Measurements from ENCODE around the gene DUSP8.
"Not testable (repeated sequence)": the region's sequence is repeated elsewhere in the genome, so short reads cannot be mapped to it uniquely, and the experiment has no call there.

DUSP8 gene

GRCh38 chr11:1572197-1573076, at the start of gene DUSP8:
DUSP8 (minus strand) TSS chr11:1572271; CDS start chr11:1565826, 6,445 bp downstream.
- DNase-seq = no peak

GRCh38 chr11:1619449-1619848, 47.4 kb upstream of the DUSP8 start:
- no peak for DNase-seq

GRCh38 chr11:1618231-1618630, 46.2 kb upstream of the DUSP8 start:
- no peak for DNase-seq

GRCh38 chr11:1608363-1608762, 36.3 kb upstream of the DUSP8 start, which contains the start of gene KRTAP5-3:
KRTAP5-3 (minus strand) TSS chr11:1608463; CDS start chr11:1608385, 78 bp downstream.
- DNase-seq = no peak

- not testable (repeated sequence) for DNase-seq
Measured at GRCh38 chr11:1607901-1608300, 35.8 kb upstream of the DUSP8 start.

- DNase-seq = not testable (repeated sequence)
Measured at GRCh38 chr11:1607156-1607845, 35.2 kb upstream of the DUSP8 start.

- DNase-seq = not testable (repeated sequence)
Measured at GRCh38 chr11:1605923-1606322, 33.9 kb upstream of the DUSP8 start.

- DNase-seq = no peak
Measured at GRCh38 chr11:1604711-1605110, 32.6 kb upstream of the DUSP8 start.

- no peak for DNase-seq
Measured at GRCh38 chr11:1604181-1604580, 32.1 kb upstream of the DUSP8 start.

GRCh38 chr11:1603629-1604028, 31.6 kb upstream of the DUSP8 start:
- DNase-seq = no peak

- not testable (repeated sequence) for DNase-seq
Measured at GRCh38 chr11:1601663-1602062, 29.6 kb upstream of the DUSP8 start.

- no peak for DNase-seq
Measured at GRCh38 chr11:1600626-1601025, 28.6 kb upstream of the DUSP8 start.

- no peak for DNase-seq
Measured at GRCh38 chr11:1598816-1599215, 26.7 kb upstream of the DUSP8 start.

- not testable (repeated sequence) for DNase-seq
Measured at GRCh38 chr11:1598406-1598805, 26.3 kb upstream of the DUSP8 start.

- DNase-seq = no peak
Measured at GRCh38 chr11:1597994-1598380, 25.9 kb upstream of the DUSP8 start, which contains the start of gene KRTAP5-2. KRTAP5-2 (minus strand) TSS chr11:1598294; CDS start chr11:1598250, 44 bp downstream.

GRCh38 chr11:1597331-1597993, 25.4 kb upstream of the DUSP8 start:
- DNase-seq = no peak

- DNase-seq = not testable (repeated sequence)
Measured at GRCh38 chr11:1596576-1597121, 24.6 kb upstream of the DUSP8 start.

GRCh38 chr11:1595994-1596575, 24.0 kb upstream of the DUSP8 start:
- not testable (repeated sequence) for DNase-seq

GRCh38 chr11:1592628-1593027, 20.6 kb upstream of the DUSP8 start:
- no peak for DNase-seq

- DNase-seq = no peak
Measured at GRCh38 chr11:1589996-1590395, 17.9 kb upstream of the DUSP8 start.

- DNase-seq = not testable (repeated sequence)
Measured at GRCh38 chr11:1589191-1589963, 17.3 kb upstream of the DUSP8 start.

- DNase-seq = no peak
Measured at GRCh38 chr11:1586699-1587098, 14.6 kb upstream of the DUSP8 start.
